ENCODE data around the gene TBCEL. TPM values are rescaled to one million over a fixed set of nuclear protein-coding genes. Genes with fewer than 3 reads are reported as not detected.

Gene TBCEL
- polyA plus RNA-seq, 1 donor (not counting 4 experiments of a cell fraction or from before 2014, with no cell fraction given), result 15.1 TPM

- dilution Hi-C loops (cut with MboI; ENCODE audit: extremely low pct_ligation_motif_present, low sequenced_read_pairs), result no loop called here
- no peaks in the 10 kb centered on the region for H3K27me3 ChIP-seq (ENCODE audit: control insufficient read depth, extremely low read depth, insufficient read depth, low read length)
- H3K9ac ChIP-seq (ENCODE audit: control insufficient read depth, extremely low read depth, insufficient read depth, low read length), result no peak overlapping the region
- no peak overlapping the region for H3K4me3 ChIP-seq (ENCODE audit: control insufficient read depth in 2 of 3, extremely low read depth in 1 of 3, insufficient read depth in 2 of 3, low read depth in 1 of 3, low read length in 3 of 3)
- H4K20me1 ChIP-seq (ENCODE audit: control insufficient read depth, extremely low read depth, insufficient read depth, low read length), result no peaks in the 10 kb centered on the region
- H3K36me3 ChIP-seq (ENCODE audit: control insufficient read depth in 2 of 2, extremely low read depth in 1 of 2, insufficient read depth in 2 of 2, low read length in 2 of 2), result peaks cover 4 to 5% of the 10 kb centered on the region in 2 experiments
- no peaks in the 10 kb centered on the region for H3K9me1 ChIP-seq (ENCODE audit: control insufficient read depth, extremely low read depth, insufficient read depth, low read length)
- H3K9me3 ChIP-seq (ENCODE audit: control insufficient read depth, low read depth, low read length), result no peaks in the 10 kb centered on the region
- TF ChIP-seq EZH2 (IDR thresholded peaks at IDR 0.05; ENCODE audit: low read length) (no peak), CTCF (optimal IDR thresholded peaks at IDR 0.05 in 1 of 3, IDR thresholded peaks at IDR 0.05 in 1 of 3, conservative IDR thresholded peaks at IDR 0.05 in 1 of 3; ENCODE audit: extremely low read depth in 1 of 3, insufficient read depth in 2 of 3, low read length in 3 of 3) (no peak)
- H3K4me1 ChIP-seq (ENCODE audit: control insufficient read depth, extremely low read depth, insufficient read depth, low read length), result no peaks in the 10 kb centered on the region
- FAIRE-seq (no peak), DNase-seq (ENCODE audit: low read depth, low spot score) (no peak)
- H3K4me2 ChIP-seq (ENCODE audit: control insufficient read depth, extremely low read depth, insufficient read depth, low read depth, low read length), result no peak overlapping the region
- no peak overlapping the region for H3K27ac ChIP-seq (ENCODE audit: control insufficient read depth, insufficient read depth, low read length)
- no peak overlapping the region for H2AFZ ChIP-seq (ENCODE audit: control insufficient read depth, low read length)
- H3K79me2 ChIP-seq (ENCODE audit: control insufficient read depth, insufficient read depth, low read length), result no peaks in the 10 kb centered on the region
Observed at GRCh38 chr11:121086866-121087265, 63.0 kb downstream of the TBCEL start.

GRCh38 chr11:121089566-121089965 lies 65.7 kb downstream of the TBCEL start:
- H3K4me1 ChIP-seq (ENCODE audit: control insufficient read depth, extremely low read depth, insufficient read depth, low read length), result no peaks in the 10 kb centered on the region
- no peak overlapping the region for H3K27ac ChIP-seq (ENCODE audit: control insufficient read depth, insufficient read depth, low read length)
- TF ChIP-seq EZH2 (IDR thresholded peaks at IDR 0.05; ENCODE audit: low read length), result no peak
- TF ChIP-seq CTCF (optimal IDR thresholded peaks at IDR 0.05 in 1 of 3, IDR thresholded peaks at IDR 0.05 in 1 of 3, conservative IDR thresholded peaks at IDR 0.05 in 1 of 3; ENCODE audit: extremely low read depth in 1 of 3, insufficient read depth in 2 of 3, low read length in 3 of 3), result no peak
- H3K9ac ChIP-seq (ENCODE audit: control insufficient read depth, extremely low read depth, insufficient read depth, low read length), result no peak overlapping the region
- no peaks in the 10 kb centered on the region for H3K9me3 ChIP-seq (ENCODE audit: control insufficient read depth, low read depth, low read length)
- FAIRE-seq (no peak), DNase-seq (ENCODE audit: low read depth, low spot score) (no peak)
- dilution Hi-C loops (cut with MboI; ENCODE audit: extremely low pct_ligation_motif_present, low sequenced_read_pairs), result no loop called here
- H3K36me3 ChIP-seq (ENCODE audit: control insufficient read depth in 2 of 2, extremely low read depth in 1 of 2, insufficient read depth in 2 of 2, low read length in 2 of 2), result peaks cover 0 to 5% of the 10 kb centered on the region in 2 experiments
- H3K4me3 ChIP-seq (ENCODE audit: control insufficient read depth in 2 of 3, extremely low read depth in 1 of 3, insufficient read depth in 2 of 3, low read depth in 1 of 3, low read length in 3 of 3), result no peak overlapping the region
- H3K4me2 ChIP-seq (ENCODE audit: control insufficient read depth, extremely low read depth, insufficient read depth, low read depth, low read length), result no peak overlapping the region
- H3K27me3 ChIP-seq (ENCODE audit: control insufficient read depth, extremely low read depth, insufficient read depth, low read length), result no peaks in the 10 kb centered on the region
- H2AFZ ChIP-seq (ENCODE audit: control insufficient read depth, low read length), result no peak overlapping the region
- H4K20me1 ChIP-seq (ENCODE audit: control insufficient read depth, extremely low read depth, insufficient read depth, low read length), result no peaks in the 10 kb centered on the region
- no peaks in the 10 kb centered on the region for H3K9me1 ChIP-seq (ENCODE audit: control insufficient read depth, extremely low read depth, insufficient read depth, low read length)
- H3K79me2 ChIP-seq (ENCODE audit: control insufficient read depth, insufficient read depth, low read length), result no peaks in the 10 kb centered on the region

Data from keratinocyte (primary cell).